GM21360 (cell line): ENCODE data around the gene IRS2.

ENCODE experiments used
- ATAC-seq: cut with Tn5 transposase; IDR thresholded peaks from one replicate; pipeline ENCODE4 v1.9.1; 2021; ENCODE audit warnings: mild to moderate bottlenecking, moderate library complexity; ENCODE audit not compliant: unreplicated experiment

The IRS2 gene

DNA sequence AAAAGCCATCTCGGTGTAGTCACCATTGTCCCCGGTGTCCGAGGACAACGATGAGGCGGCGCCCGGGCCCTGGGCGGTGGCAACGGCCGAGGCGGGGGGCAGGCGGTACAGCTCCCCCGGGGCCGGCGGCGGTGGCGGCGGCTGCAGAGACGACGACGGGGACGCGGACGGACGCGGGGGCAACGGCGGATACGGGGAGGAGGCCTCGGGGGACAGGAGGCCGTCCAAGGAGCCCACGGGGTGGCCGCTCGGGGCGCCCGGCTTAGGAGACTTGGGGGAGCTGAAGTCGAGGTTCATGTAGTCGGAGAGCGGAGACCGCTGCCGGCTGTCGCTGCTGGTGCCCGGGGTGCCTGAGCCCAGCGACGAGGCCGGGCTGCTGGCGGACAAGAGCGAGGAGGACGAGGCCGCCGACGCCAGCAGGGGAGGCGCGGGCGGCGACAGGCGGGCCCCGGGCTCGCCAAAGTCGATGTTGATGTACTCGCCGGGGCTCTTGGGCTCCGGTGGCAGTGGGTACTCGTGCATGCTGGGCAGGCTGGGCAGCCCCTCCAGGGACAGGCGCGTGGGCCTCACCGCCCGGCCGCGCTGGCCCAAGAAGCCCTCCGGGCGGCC, 3.5 kb downstream of the IRS2 start:
- no peak for ATAC-seq

- no peak for ATAC-seq
Observed at GRCh38 chr13:109782066-109782822, 4.1 kb downstream of the IRS2 start.

DNA sequence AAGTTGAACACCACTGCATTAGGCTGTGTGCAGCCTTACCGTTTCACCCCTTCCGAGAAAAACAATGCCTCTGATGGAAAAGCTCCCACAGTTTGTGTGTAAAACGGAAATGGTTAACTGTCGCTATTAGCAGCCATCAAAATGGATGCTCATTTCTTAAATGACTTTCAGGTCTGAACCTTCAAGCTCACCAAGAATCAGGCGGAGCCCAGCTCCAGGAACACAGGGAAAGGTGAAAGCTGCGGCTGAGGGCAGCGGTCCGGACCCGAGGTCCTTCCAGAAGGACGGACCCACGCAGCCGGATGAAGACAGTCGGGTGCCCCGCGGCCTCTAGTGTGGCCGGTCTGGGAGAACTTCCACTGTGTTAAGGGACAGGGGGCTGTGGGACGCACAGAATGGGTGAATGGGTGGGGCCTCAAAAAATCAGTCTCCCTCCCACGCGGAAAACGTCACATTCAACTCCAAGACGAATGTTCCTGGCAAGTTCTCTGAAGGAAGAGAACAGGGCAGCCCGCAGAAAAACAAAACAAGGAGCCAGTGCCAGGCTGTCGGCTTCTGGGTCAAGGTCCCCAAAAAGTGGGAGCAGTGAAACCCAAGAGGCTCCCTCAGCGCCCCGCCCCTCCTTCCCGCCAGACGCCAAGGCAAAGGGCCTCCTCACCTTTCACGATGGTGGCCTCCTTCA, 4.9 kb downstream of the IRS2 start:
- no peak for ATAC-seq

GRCh38 chr13:109780845-109781383, 5.5 kb downstream of the IRS2 start:
- no peak for ATAC-seq

GRCh38 chr13:109779876-109780510, 6.4 kb downstream of the IRS2 start:
- ATAC-seq = no peak

DNA sequence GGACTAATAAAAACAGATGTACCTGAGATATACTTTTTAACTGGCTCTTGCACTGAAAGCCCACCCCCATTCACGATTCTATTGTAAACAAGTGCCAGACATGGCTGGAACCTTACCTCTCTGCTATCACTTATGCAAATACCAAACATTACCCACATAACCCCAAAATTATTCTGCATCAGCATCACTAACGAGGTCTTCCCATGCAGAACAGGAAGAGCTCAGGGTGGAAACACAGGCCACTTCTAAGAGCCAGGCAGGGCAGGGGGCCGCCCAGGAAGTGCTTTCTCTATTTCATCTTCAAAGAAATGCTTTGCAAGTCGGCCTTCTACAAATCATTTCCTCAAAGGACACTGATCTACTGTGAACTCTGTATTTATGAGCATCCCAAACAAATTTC, 7.3 kb downstream of the IRS2 start:
- no peak for ATAC-seq

DNA sequence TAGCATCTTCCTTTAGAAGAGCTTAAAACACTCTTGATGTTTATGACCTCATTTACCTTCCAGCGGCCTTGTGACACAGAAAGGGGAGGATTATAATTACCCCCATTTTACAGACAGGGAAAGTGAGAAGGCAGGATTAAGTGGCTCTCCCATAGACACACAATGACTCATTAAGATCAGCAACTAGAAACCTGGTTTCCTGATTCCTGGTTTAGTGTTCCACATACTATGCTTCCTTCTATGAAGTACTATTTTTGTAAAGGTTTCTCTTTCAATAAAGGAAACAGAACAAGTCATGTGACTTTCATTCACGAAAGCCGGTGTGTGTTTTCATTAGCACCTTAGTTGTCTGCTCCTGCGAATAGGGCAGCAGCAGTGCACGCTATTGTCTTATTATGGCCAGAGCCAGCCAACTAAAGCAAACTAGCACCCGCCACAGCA, 8.3 kb downstream of the IRS2 start:
- no peak for ATAC-seq

- no peak for ATAC-seq
Observed at GRCh38 chr13:109776575-109776974, 9.8 kb downstream of the IRS2 start.

GRCh38 chr13:109773786-109774185, 12.6 kb downstream of the IRS2 start:
- no peak for ATAC-seq

GRCh38 chr13:109773276-109773675, 13.1 kb downstream of the IRS2 start:
- no peak for ATAC-seq

- no peak for ATAC-seq
Observed at GRCh38 chr13:109771926-109772325, 14.5 kb downstream of the IRS2 start.

DNA sequence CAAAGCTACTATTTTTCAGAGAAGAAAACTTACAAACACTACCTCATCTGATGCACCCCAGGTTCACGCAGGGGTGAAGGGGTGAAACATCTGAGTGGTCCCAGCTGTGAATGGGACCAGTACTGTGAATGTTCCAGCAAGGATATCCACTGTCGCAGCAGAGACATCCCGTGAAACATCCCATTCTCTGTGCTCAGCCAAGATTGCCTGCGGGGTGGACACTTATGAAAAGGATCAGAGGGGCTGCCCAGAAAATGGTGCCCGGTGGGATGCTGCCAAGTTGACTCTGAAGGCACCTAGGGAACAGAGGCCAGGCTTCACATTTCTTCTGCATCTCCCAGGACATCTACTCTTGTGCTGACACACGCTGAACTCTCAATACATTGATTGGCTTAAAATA, 15.9 kb downstream of the IRS2 start:
- ATAC-seq = no peak

DNA sequence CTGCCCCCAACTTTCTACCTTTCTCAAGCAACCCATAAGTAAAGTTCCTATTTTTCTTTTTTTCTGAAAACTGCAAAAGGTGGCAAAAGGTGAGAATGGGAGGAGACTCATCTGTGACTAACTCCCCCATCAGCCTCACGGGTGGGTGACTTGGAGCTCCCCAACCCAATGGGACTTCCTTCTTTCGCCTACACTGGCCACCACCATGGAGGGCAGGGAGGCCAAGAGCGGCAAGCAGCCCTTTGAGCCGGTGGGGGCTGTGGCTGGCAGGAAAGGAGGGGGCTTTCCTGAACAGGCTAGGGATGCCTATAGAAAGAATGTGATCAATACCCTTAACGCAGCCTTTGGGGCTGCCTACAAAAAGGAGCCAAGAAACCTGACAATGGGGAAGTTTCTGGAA, 16.5 kb downstream of the IRS2 start:
- no peak for ATAC-seq

DNA sequence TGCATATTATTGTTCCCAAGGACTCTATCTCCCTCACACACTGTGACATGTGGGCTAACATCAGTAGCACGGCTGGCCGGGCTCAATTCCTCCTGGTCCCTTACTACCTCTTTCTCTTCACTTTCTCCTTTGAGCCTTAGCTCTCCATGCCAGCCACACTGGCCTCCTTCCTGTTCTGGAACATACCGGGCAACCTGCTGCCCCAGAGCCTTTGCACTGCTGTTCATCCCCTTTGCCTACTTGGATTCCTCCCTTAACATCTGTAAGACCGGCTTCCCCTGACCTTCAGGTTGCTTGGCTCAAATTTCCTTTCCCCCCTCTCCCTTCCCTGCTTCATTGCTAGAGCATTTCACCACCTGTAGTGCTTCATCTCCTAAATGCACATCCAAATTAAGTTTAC, 17.1 kb downstream of the IRS2 start:
- no peak for ATAC-seq

DNA sequence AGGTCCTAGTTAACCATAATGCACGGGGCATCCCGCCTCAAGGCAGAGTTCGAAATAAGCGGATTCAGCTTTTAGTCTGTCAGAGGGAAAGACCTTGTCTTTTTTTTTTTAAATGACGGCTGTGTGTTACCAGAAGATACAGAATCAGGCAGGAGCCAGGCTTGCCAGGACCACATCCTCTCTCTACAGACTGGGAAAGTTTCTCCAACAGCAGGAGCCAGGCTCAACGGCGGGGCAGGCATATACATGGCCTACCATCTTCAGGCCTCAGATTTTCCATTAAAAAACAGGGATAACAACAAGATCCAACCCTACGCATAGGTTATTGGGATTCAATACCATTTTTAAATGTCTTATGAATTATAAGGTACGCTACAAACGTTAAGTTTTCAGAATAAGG, 17.8 kb downstream of the IRS2 start:
- ATAC-seq = no peak

DNA sequence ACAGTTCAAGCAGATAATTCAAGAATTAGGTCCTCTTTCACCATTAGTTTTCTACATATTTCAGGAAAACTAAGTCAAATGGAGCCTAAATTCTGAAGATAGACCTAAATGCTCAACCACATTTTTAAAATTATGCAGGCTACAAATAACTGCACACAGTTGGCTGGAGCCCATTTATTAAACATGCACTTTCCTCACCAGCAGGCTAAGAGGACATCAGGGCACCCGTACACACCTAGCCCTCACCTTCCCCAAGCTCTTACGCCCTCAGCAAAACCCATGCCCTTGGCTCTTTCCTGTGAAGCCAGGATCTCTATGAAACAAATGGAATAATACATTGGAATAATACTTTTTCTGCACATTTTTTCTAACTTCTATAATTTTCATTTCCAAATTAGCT, 18.2 kb downstream of the IRS2 start:
- no peak for ATAC-seq

- ATAC-seq = no peak
Observed at GRCh38 chr13:109767023-109767422, 19.4 kb downstream of the IRS2 start.

DNA sequence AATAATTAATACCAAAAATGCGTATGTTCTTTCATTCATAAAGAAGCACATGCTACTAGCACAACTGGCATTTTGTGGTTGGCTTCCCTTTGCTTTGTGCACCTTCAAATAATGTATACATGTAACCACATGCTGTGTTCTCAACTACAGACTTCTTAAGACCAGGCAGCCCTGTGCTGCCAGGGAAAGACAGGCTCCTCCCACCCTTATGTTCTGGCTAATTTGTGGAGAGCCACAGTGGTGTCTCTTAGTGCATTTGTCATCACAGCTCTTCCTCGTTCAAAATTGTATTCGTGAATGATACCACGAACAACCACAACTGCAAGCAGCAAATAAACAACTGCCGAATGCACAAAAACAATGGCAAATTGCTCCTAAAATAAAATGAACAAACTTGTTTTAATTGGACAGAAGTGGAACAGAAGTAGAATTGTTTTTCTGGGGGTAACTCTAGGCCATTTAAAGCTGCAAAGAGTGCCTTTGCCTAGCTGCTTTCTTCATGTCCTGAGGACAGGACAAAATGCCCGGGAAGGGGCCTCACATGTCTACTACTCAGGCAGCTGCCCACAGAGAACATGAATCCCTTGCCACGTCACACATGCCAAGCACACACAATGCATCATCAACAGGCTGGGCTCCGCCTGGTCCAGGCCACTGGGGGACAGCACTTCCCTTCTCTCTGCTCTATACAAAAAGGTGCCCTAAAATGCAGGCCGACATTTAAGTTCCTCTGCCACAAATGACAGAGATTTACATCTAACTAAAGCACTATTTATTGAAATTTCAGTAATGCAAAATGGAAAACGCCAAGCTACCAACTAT, 21.7 kb downstream of the IRS2 start:
- ATAC-seq = no peak

DNA sequence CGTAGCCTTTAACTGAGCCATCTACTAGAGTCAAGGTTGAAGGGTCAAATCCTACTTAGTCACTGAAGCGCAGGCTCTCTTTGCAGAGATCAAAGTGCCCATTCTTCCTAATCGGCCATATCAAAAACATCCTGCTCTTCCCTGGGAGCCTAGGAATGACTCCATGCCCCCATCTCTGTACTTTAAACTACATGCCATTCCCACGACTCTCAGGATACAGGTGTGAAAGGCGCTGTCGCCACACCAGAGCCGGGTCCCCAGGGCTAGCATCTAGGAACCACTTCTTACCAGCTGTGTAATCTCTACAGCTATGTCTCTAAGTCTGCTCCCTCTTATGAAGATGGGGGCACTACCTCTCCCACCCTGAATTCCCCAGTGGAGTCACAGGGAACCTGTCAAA, 22.3 kb downstream of the IRS2 start:
- ATAC-seq = no peak

- no peak for ATAC-seq
Observed at GRCh38 chr13:109762791-109763190, 23.6 kb downstream of the IRS2 start.

GRCh38 chr13:109761695-109762094, 24.7 kb downstream of the IRS2 start:
- no peak for ATAC-seq
